ENCODE results near the gene CYP26C1. TPM values are rescaled to one million over a fixed set of nuclear protein-coding genes. Genes with fewer than 3 reads are reported as not detected.
"Not testable (repeated sequence)": the region's sequence is repeated elsewhere in the genome, so short reads cannot be mapped to it uniquely, and the experiment has no call there.

The CYP26C1 gene
- total RNA-seq, 2 donors from 2014 or later: 0.07 TPM; not detected in 1

- DNase-seq (ENCODE audit: low spot score) (no peak), ATAC-seq (no peak)
- Mint-ChIP-seq H3K4me1 (ENCODE audit: low read depth in 2 of 2) (no peaks in the 10 kb centered on the region), H3K27me3 (peaks cover 14 to 15% of the 10 kb centered on the region in 2 donors), H3K27ac (no peak overlapping the region), H3K4me3 (no peak overlapping the region), H3K36me3 (no peaks in the 10 kb centered on the region), H3K9me3 (no peaks in the 10 kb centered on the region)
These were observed 34.6 kb downstream of the CYP26C1 start for GRCh38 chr10:93095225-93095624.

GRCh38 chr10:93096901-93097300 lies 36.3 kb downstream of the CYP26C1 start:
- Mint-ChIP-seq H3K4me3 (no peak overlapping the region), H3K9me3 (no peaks in the 10 kb centered on the region), H3K4me1 (ENCODE audit: low read depth in 2 of 2) (no peaks in the 10 kb centered on the region), H3K36me3 (no peaks in the 10 kb centered on the region), H3K27me3 (peaks cover 14 to 15% of the 10 kb centered on the region in 2 donors), H3K27ac (no peak overlapping the region)
- DNase-seq (ENCODE audit: low spot score) (no peak), ATAC-seq (no peak)

- Mint-ChIP-seq H3K36me3 (no peaks in the 10 kb centered on the region), H3K4me3 (no peak overlapping the region), H3K9me3 (no peaks in the 10 kb centered on the region), H3K27me3 (peaks cover 14% of the 10 kb centered on the region in 2 donors), H3K4me1 (ENCODE audit: low read depth in 2 of 2) (no peaks in the 10 kb centered on the region), H3K27ac (no peak overlapping the region)
- ATAC-seq (no peak), DNase-seq (ENCODE audit: low spot score) (no peak)
These were observed 36.8 kb downstream of the CYP26C1 start for GRCh38 chr10:93097386-93097785.

GRCh38 chr10:93098816-93099215 lies 38.2 kb downstream of the CYP26C1 start:
- Mint-ChIP-seq H3K27me3 (peaks cover 6 to 12% of the 10 kb centered on the region in 2 donors), H3K4me1 (ENCODE audit: low read depth in 2 of 2) (no peaks in the 10 kb centered on the region), H3K36me3 (no peaks in the 10 kb centered on the region), H3K4me3 (no peak overlapping the region), H3K9me3 (no peaks in the 10 kb centered on the region), H3K27ac (no peak overlapping the region)
- ATAC-seq (no peak), DNase-seq (ENCODE audit: low spot score) (no peak)

GRCh38 chr10:93099670-93100069 lies 39.1 kb downstream of the CYP26C1 start:
- Mint-ChIP-seq H3K27ac (no peak overlapping the region), H3K9me3 (no peaks in the 10 kb centered on the region), H3K36me3 (no peaks in the 10 kb centered on the region), H3K27me3 (peaks cover 3 to 14% of the 10 kb centered on the region in 2 donors), H3K4me1 (ENCODE audit: low read depth in 2 of 2) (no peaks in the 10 kb centered on the region), H3K4me3 (no peak overlapping the region)
- ATAC-seq (no peak), DNase-seq (ENCODE audit: low spot score) (no peak)

- H3K4me1 Mint-ChIP-seq (ENCODE audit: low read depth in 2 of 2); H3K4me3 Mint-ChIP-seq; ATAC-seq; DNase-seq (ENCODE audit: low spot score); H3K36me3 Mint-ChIP-seq; H3K9me3 Mint-ChIP-seq; H3K27ac Mint-ChIP-seq: not testable (repeated sequence)
- peaks cover 3 to 14% of the 10 kb centered on the region in 2 donors for H3K27me3 Mint-ChIP-seq
These were observed 40.5 kb downstream of the CYP26C1 start for GRCh38 chr10:93101148-93101547.

- H3K4me3 Mint-ChIP-seq: no peak overlapping the region
- H3K4me1 Mint-ChIP-seq (ENCODE audit: low read depth in 2 of 2): no peaks in the 10 kb centered on the region
- H3K27ac Mint-ChIP-seq: no peak overlapping the region
- H3K36me3 Mint-ChIP-seq: no peaks in the 10 kb centered on the region
- no peak for ATAC-seq
- peaks cover 1 to 21% of the 10 kb centered on the region in 2 donors for H3K27me3 Mint-ChIP-seq
- DNase-seq (ENCODE audit: low spot score): no peak
- H3K9me3 Mint-ChIP-seq: no peaks in the 10 kb centered on the region
These were observed 43.4 kb downstream of the CYP26C1 start for GRCh38 chr10:93103953-93104352.

GRCh38 chr10:93106631-93107072 lies 46.1 kb downstream of the CYP26C1 start:
- ATAC-seq (no peak), DNase-seq (ENCODE audit: low spot score) (no peak)
- no peaks in the 10 kb centered on the region for H3K36me3 Mint-ChIP-seq
- H3K4me3 Mint-ChIP-seq: no peak overlapping the region
- H3K9me3 Mint-ChIP-seq: no peaks in the 10 kb centered on the region
- no peaks in the 10 kb centered on the region for H3K4me1 Mint-ChIP-seq (ENCODE audit: low read depth in 2 of 2)
- peaks cover 0 to 26% of the 10 kb centered on the region in 2 donors for H3K27me3 Mint-ChIP-seq
- no peak overlapping the region for H3K27ac Mint-ChIP-seq

- peaks cover 15 to 34% of the 10 kb centered on the region in 2 donors for H3K27me3 Mint-ChIP-seq
- H3K9me3 Mint-ChIP-seq: no peaks in the 10 kb centered on the region
- no peak overlapping the region for H3K27ac Mint-ChIP-seq
- no peak overlapping the region for H3K4me3 Mint-ChIP-seq
- no peaks in the 10 kb centered on the region for H3K36me3 Mint-ChIP-seq
- peaks cover 3 to 4% of the 10 kb centered on the region in 2 donors for H3K4me1 Mint-ChIP-seq (ENCODE audit: low read depth in 2 of 2)
- no peak for DNase-seq (ENCODE audit: low spot score)
- ATAC-seq: no peak
These were observed 50.0 kb downstream of the CYP26C1 start for GRCh38 chr10:93110472-93111146.

GRCh38 chr10:93113042-93113441 lies 52.4 kb downstream of the CYP26C1 start:
- no peak overlapping the region for H3K27ac Mint-ChIP-seq
- no peaks in the 10 kb centered on the region for H3K9me3 Mint-ChIP-seq
- ATAC-seq: no peak
- H3K4me1 Mint-ChIP-seq (ENCODE audit: low read depth in 2 of 2): peaks cover 5 to 6% of the 10 kb centered on the region in 2 donors
- H3K4me3 Mint-ChIP-seq: no peak overlapping the region
- DNase-seq (ENCODE audit: low spot score): no peak
- H3K36me3 Mint-ChIP-seq: no peaks in the 10 kb centered on the region
- peaks cover 15 to 30% of the 10 kb centered on the region in 2 donors for H3K27me3 Mint-ChIP-seq

GRCh38 chr10:93115661-93116383 lies 55.2 kb downstream of the CYP26C1 start:
- no peaks in the 10 kb centered on the region for H3K9me3 Mint-ChIP-seq
- H3K4me1 Mint-ChIP-seq (ENCODE audit: low read depth in 2 of 2): peaks cover 5 to 6% of the 10 kb centered on the region in 2 donors
- ATAC-seq (peak; percentile 42 to 59), DNase-seq (ENCODE audit: low spot score) (no peak)
- no peaks in the 10 kb centered on the region for H3K36me3 Mint-ChIP-seq
- peaks cover 22 to 32% of the 10 kb centered on the region in 2 donors for H3K27me3 Mint-ChIP-seq
- no peak overlapping the region for H3K27ac Mint-ChIP-seq
- H3K4me3 Mint-ChIP-seq: no peak overlapping the region

Other genes starting within 250 kb of the CYP26C1 start
- gene EXOC6, start 212.3 kb upstream of the CYP26C1 start, total RNA-seq: 10 to 100 TPM in 1 of 2 donors, 1 to 10 TPM in 1; 9.7 to 14.7 TPM
- gene CYP26A1, start 13.1 kb downstream of the CYP26C1 start, total RNA-seq: not detected